T-helper 17 cell (primary cell): Measurements from ENCODE around the gene MCFD2. TPM values are rescaled to one million over a fixed set of nuclear protein-coding genes. Genes with fewer than 3 reads are reported as not detected.

Experiments
- ATAC-seq: fragments of 150-1000 bp; cut with Tn5 transposase; 2 replicates; pipeline ENCODE4 v1.10.0; 2021; ENCODE audit warnings: mild to moderate bottlenecking, moderate library complexity
- DNase-seq, 3 donors: peaks; one replicate each; pipeline versions ENCODE4 v3.0.0 to v3.0.0-alpha.2; 2020 to 2021
- H3K9me3 ChIP-seq: one replicate; pipeline ENCODE4 v1.7.0; 2013; ENCODE audit warnings: low read length, mild to moderate bottlenecking; ENCODE audit not compliant: control insufficient read depth, poor library complexity, severe bottlenecking
- H3K27ac Mint-ChIP-seq: one replicate; pipeline ENCODE4 v1.8.0; 2022; ENCODE audit warnings: mild to moderate bottlenecking, moderate library complexity, mixed read lengths
- H3K27me3 Mint-ChIP-seq: one replicate; pipeline ENCODE4 v1.8.0; 2022; ENCODE audit warnings: mixed read lengths
- H3K36me3 Mint-ChIP-seq: one replicate; pipeline ENCODE4 v1.8.0; 2022; ENCODE audit warnings: low read depth, mixed read lengths
- H3K4me1 Mint-ChIP-seq: one replicate; pipeline ENCODE4 v1.8.0; 2022; ENCODE audit warnings: mild to moderate bottlenecking, mixed read lengths
- H3K4me3 Mint-ChIP-seq: one replicate; pipeline ENCODE4 v1.8.0; 2022; ENCODE audit warnings: mild to moderate bottlenecking, moderate library complexity, mixed read lengths
- total RNA-seq, 4 donors: library from RNA in 2 of 4; stranded (reverse) in 2 of 4; gene quantifications; one replicate each; pipeline ENCODE4 v1.2.3 and lab custom pipeline; 2022 to 2026

Gene MCFD2
- total RNA-seq, 2 donors from 2014 or later, result 29.0 to 41.9 TPM

- Mint-ChIP-seq H3K4me1 (peaks cover 10% of the 10 kb centered on the region), H3K27ac (no peak overlapping the region), H3K27me3 (no peaks in the 10 kb centered on the region), H3K4me3 (no peak overlapping the region), H3K36me3 (peaks cover 3% of the 10 kb centered on the region)
- DNase-seq (no peak), ATAC-seq (no peak)
- no peaks in the 10 kb centered on the region for H3K9me3 ChIP-seq
Measured at GRCh38 chr2:46925474-46926351, 10.1 kb upstream of the MCFD2 start.

GRCh38 chr2:46924608-46925007 is 9.0 kb upstream of the MCFD2 start:
- peaks cover 10% of the 10 kb centered on the region for H3K4me1 Mint-ChIP-seq
- no peaks in the 10 kb centered on the region for H3K27me3 Mint-ChIP-seq
- ATAC-seq (no peak), DNase-seq (no peak)
- H3K36me3 Mint-ChIP-seq, result peaks cover 3% of the 10 kb centered on the region
- no peak overlapping the region for H3K27ac Mint-ChIP-seq
- H3K9me3 ChIP-seq, result no peaks in the 10 kb centered on the region
- H3K4me3 Mint-ChIP-seq, result no peak overlapping the region

GRCh38 chr2:46924038-46924437 is 8.4 kb upstream of the MCFD2 start:
- Mint-ChIP-seq H3K27ac (no peak overlapping the region), H3K36me3 (peaks cover 3% of the 10 kb centered on the region), H3K27me3 (no peaks in the 10 kb centered on the region), H3K4me3 (no peak overlapping the region), H3K4me1 (peaks cover 10% of the 10 kb centered on the region)
- no peak for DNase-seq
- H3K9me3 ChIP-seq, result no peaks in the 10 kb centered on the region
- ATAC-seq, result no peak

- Mint-ChIP-seq H3K4me1 (peaks cover 13% of the 10 kb centered on the region), H3K27ac (no peak overlapping the region), H3K4me3 (no peak overlapping the region), H3K27me3 (no peaks in the 10 kb centered on the region), H3K36me3 (peaks cover 3% of the 10 kb centered on the region)
- no peaks in the 10 kb centered on the region for H3K9me3 ChIP-seq
- DNase-seq, result no peak
- no peak for ATAC-seq
Measured at GRCh38 chr2:46923041-46923528, 7.5 kb upstream of the MCFD2 start.

- no peaks in the 10 kb centered on the region for H3K9me3 ChIP-seq
- no peaks in the 10 kb centered on the region for H3K27me3 Mint-ChIP-seq
- ATAC-seq (no peak), DNase-seq (no peak)
- peak overlapping the region; percentile 41 for H3K27ac Mint-ChIP-seq
- H3K36me3 Mint-ChIP-seq, result peaks cover 3% of the 10 kb centered on the region
- H3K4me3 Mint-ChIP-seq, result peak overlapping the region; percentile 7
- peaks cover 18% of the 10 kb centered on the region for H3K4me1 Mint-ChIP-seq
Measured at GRCh38 chr2:46922606-46923005, 7.0 kb upstream of the MCFD2 start.

GRCh38 chr2:46921676-46922448 is 6.3 kb upstream of the MCFD2 start:
- Mint-ChIP-seq H3K36me3 (peaks cover under 1% of the 10 kb centered on the region), H3K4me3 (peak overlapping the region; percentile 7), H3K4me1 (peaks cover 23% of the 10 kb centered on the region), H3K27ac (peak overlapping the region; percentile 41), H3K27me3 (no peaks in the 10 kb centered on the region)
- no peaks in the 10 kb centered on the region for H3K9me3 ChIP-seq
- ATAC-seq (no peak), DNase-seq (no peak)

GRCh38 chr2:46917628-46918027 is 2.0 kb upstream of the MCFD2 start:
- Mint-ChIP-seq H3K4me3 (peak overlapping the region; percentile 99), H3K4me1 (peaks cover 45% of the 10 kb centered on the region), H3K27me3 (no peaks in the 10 kb centered on the region), H3K36me3 (peaks cover 5% of the 10 kb centered on the region), H3K27ac (peak overlapping the region; percentile 92)
- no peaks in the 10 kb centered on the region for H3K9me3 ChIP-seq
- no peak for ATAC-seq
- DNase-seq, result no peak

GRCh38 chr2:46915811-46916630 is 415 bp upstream of the MCFD2 start:
- DNase-seq, result peak; percentile 61 to 73 (median 69)
- Mint-ChIP-seq H3K36me3 (peaks cover 5% of the 10 kb centered on the region), H3K4me3 (peak overlapping the region; percentile 99), H3K27ac (peak overlapping the region; percentile 92), H3K4me1 (peaks cover 37% of the 10 kb centered on the region), H3K27me3 (no peaks in the 10 kb centered on the region)
- H3K9me3 ChIP-seq, result no peaks in the 10 kb centered on the region
- ATAC-seq, result peak; percentile 89

- Mint-ChIP-seq H3K36me3 (peaks cover 5% of the 10 kb centered on the region), H3K4me3 (peak overlapping the region; percentile 99), H3K27me3 (no peaks in the 10 kb centered on the region), H3K4me1 (peaks cover 37% of the 10 kb centered on the region), H3K27ac (peak overlapping the region; percentile 92)
- DNase-seq (no peak), ATAC-seq (no peak)
- H3K9me3 ChIP-seq, result no peaks in the 10 kb centered on the region
Measured at GRCh38 chr2:46914578-46915230, 902 bp downstream of the MCFD2 start.

GRCh38 chr2:46913471-46914381 is 1.9 kb downstream of the MCFD2 start:
- Mint-ChIP-seq H3K36me3 (peaks cover 10% of the 10 kb centered on the region), H3K4me1 (peaks cover 42% of the 10 kb centered on the region), H3K27ac (peak overlapping the region; percentile 92), H3K4me3 (peak overlapping the region; percentile 99), H3K27me3 (no peaks in the 10 kb centered on the region)
- no peak for DNase-seq
- H3K9me3 ChIP-seq, result no peaks in the 10 kb centered on the region
- no peak for ATAC-seq

- no peaks in the 10 kb centered on the region for H3K9me3 ChIP-seq
- H3K36me3 Mint-ChIP-seq, result peaks cover 17% of the 10 kb centered on the region
- H3K27ac Mint-ChIP-seq, result no peak overlapping the region
- ATAC-seq, result no peak
- DNase-seq, result no peak
- H3K27me3 Mint-ChIP-seq, result no peaks in the 10 kb centered on the region
- H3K4me3 Mint-ChIP-seq, result no peak overlapping the region
- H3K4me1 Mint-ChIP-seq, result peaks cover 29% of the 10 kb centered on the region
Measured at GRCh38 chr2:46909771-46910419, 5.7 kb downstream of the MCFD2 start.
